ENCODE measurements around the gene CYP3A4.
"Not testable (repeated sequence)": the region's sequence is repeated elsewhere in the genome, so short reads cannot be mapped to it uniquely, and the experiment has no call there.

The CYP3A4 gene

GRCh38 chr7:99766484-99767099 lies 17.4 kb downstream of the CYP3A4 start:
- Histone ChIP-seq H3K4me3 (ENCODE audit: insufficient read depth, low read depth, low read length, poor library complexity, severe bottlenecking) (no peak overlapping the region), H3K27me3 (replicated peaks; ENCODE audit: control insufficient read depth, insufficient read depth, low read length, poor library complexity, severe bottlenecking) (no peaks in the 10 kb centered on the region), H3K27ac (ENCODE audit: insufficient read depth, low read length, poor library complexity, severe bottlenecking) (no peak overlapping the region), H3K36me3 (ENCODE audit: control insufficient read depth, insufficient read depth, low read length) (no peaks in the 10 kb centered on the region), H3K9me3 (ENCODE audit: control insufficient read depth, low read length) (no peaks in the 10 kb centered on the region), H3K4me1 (ENCODE audit: control insufficient read depth, insufficient read depth, low read length, poor library complexity, severe bottlenecking) (no peaks in the 10 kb centered on the region)
- no peak for DNase-seq

- Histone ChIP-seq H3K27ac (ENCODE audit: insufficient read depth, low read length, poor library complexity, severe bottlenecking) (no peak overlapping the region), H3K36me3 (ENCODE audit: control insufficient read depth, insufficient read depth, low read length) (no peaks in the 10 kb centered on the region), H3K4me1 (ENCODE audit: control insufficient read depth, insufficient read depth, low read length, poor library complexity, severe bottlenecking) (no peaks in the 10 kb centered on the region), H3K4me3 (ENCODE audit: insufficient read depth, low read depth, low read length, poor library complexity, severe bottlenecking) (no peak overlapping the region), H3K27me3 (replicated peaks; ENCODE audit: control insufficient read depth, insufficient read depth, low read length, poor library complexity, severe bottlenecking) (no peaks in the 10 kb centered on the region), H3K9me3 (ENCODE audit: control insufficient read depth, low read length) (no peaks in the 10 kb centered on the region)
- no peak for DNase-seq
Measured at GRCh38 chr7:99764478-99764877, 19.5 kb downstream of the CYP3A4 start.

GRCh38 chr7:99762680-99763327 lies 21.2 kb downstream of the CYP3A4 start:
- H3K4me3 ChIP-seq (ENCODE audit: insufficient read depth, low read depth, low read length, poor library complexity, severe bottlenecking) = no peak overlapping the region
- no peaks in the 10 kb centered on the region for H3K36me3 ChIP-seq (ENCODE audit: control insufficient read depth, insufficient read depth, low read length)
- no peaks in the 10 kb centered on the region for H3K9me3 ChIP-seq (ENCODE audit: control insufficient read depth, low read length)
- no peaks in the 10 kb centered on the region for H3K4me1 ChIP-seq (ENCODE audit: control insufficient read depth, insufficient read depth, low read length, poor library complexity, severe bottlenecking)
- H3K27me3 ChIP-seq (replicated peaks; ENCODE audit: control insufficient read depth, insufficient read depth, low read length, poor library complexity, severe bottlenecking) = no peaks in the 10 kb centered on the region
- no peak overlapping the region for H3K27ac ChIP-seq (ENCODE audit: insufficient read depth, low read length, poor library complexity, severe bottlenecking)
- no peak for DNase-seq

- H3K9me3 ChIP-seq (ENCODE audit: control insufficient read depth, low read length) = no peaks in the 10 kb centered on the region
- no peaks in the 10 kb centered on the region for H3K4me1 ChIP-seq (ENCODE audit: control insufficient read depth, insufficient read depth, low read length, poor library complexity, severe bottlenecking)
- no peaks in the 10 kb centered on the region for H3K27me3 ChIP-seq (replicated peaks; ENCODE audit: control insufficient read depth, insufficient read depth, low read length, poor library complexity, severe bottlenecking)
- H3K36me3 ChIP-seq (ENCODE audit: control insufficient read depth, insufficient read depth, low read length) = no peaks in the 10 kb centered on the region
- no peak for DNase-seq
- no peak overlapping the region for H3K4me3 ChIP-seq (ENCODE audit: insufficient read depth, low read depth, low read length, poor library complexity, severe bottlenecking)
- no peak overlapping the region for H3K27ac ChIP-seq (ENCODE audit: insufficient read depth, low read length, poor library complexity, severe bottlenecking)
Measured at GRCh38 chr7:99755085-99755484, 28.9 kb downstream of the CYP3A4 start.

GRCh38 chr7:99752356-99752755 lies 31.6 kb downstream of the CYP3A4 start:
- H3K4me1 ChIP-seq (ENCODE audit: control insufficient read depth, insufficient read depth, low read length, poor library complexity, severe bottlenecking) = no peaks in the 10 kb centered on the region
- no peaks in the 10 kb centered on the region for H3K9me3 ChIP-seq (ENCODE audit: control insufficient read depth, low read length)
- no peak overlapping the region for H3K27ac ChIP-seq (ENCODE audit: insufficient read depth, low read length, poor library complexity, severe bottlenecking)
- no peak for DNase-seq
- no peaks in the 10 kb centered on the region for H3K27me3 ChIP-seq (replicated peaks; ENCODE audit: control insufficient read depth, insufficient read depth, low read length, poor library complexity, severe bottlenecking)
- no peak overlapping the region for H3K4me3 ChIP-seq (ENCODE audit: insufficient read depth, low read depth, low read length, poor library complexity, severe bottlenecking)
- no peaks in the 10 kb centered on the region for H3K36me3 ChIP-seq (ENCODE audit: control insufficient read depth, insufficient read depth, low read length)

GRCh38 chr7:99751322-99752052 lies 32.5 kb downstream of the CYP3A4 start:
- not testable (repeated sequence) for H3K27ac ChIP-seq (ENCODE audit: insufficient read depth, low read length, poor library complexity, severe bottlenecking); H3K27me3 ChIP-seq (replicated peaks; ENCODE audit: control insufficient read depth, insufficient read depth, low read length, poor library complexity, severe bottlenecking); H3K4me3 ChIP-seq (ENCODE audit: insufficient read depth, low read depth, low read length, poor library complexity, severe bottlenecking); H3K4me1 ChIP-seq (ENCODE audit: control insufficient read depth, insufficient read depth, low read length, poor library complexity, severe bottlenecking); H3K36me3 ChIP-seq (ENCODE audit: control insufficient read depth, insufficient read depth, low read length); H3K9me3 ChIP-seq (ENCODE audit: control insufficient read depth, low read length); DNase-seq

- no peak for DNase-seq
- no peaks in the 10 kb centered on the region for H3K36me3 ChIP-seq (ENCODE audit: control insufficient read depth, insufficient read depth, low read length)
- H3K27me3 ChIP-seq (replicated peaks; ENCODE audit: control insufficient read depth, insufficient read depth, low read length, poor library complexity, severe bottlenecking) = no peaks in the 10 kb centered on the region
- H3K4me1 ChIP-seq (ENCODE audit: control insufficient read depth, insufficient read depth, low read length, poor library complexity, severe bottlenecking) = no peaks in the 10 kb centered on the region
- H3K4me3 ChIP-seq (ENCODE audit: insufficient read depth, low read depth, low read length, poor library complexity, severe bottlenecking) = no peak overlapping the region
- H3K9me3 ChIP-seq (ENCODE audit: control insufficient read depth, low read length) = no peaks in the 10 kb centered on the region
- H3K27ac ChIP-seq (ENCODE audit: insufficient read depth, low read length, poor library complexity, severe bottlenecking) = no peak overlapping the region
Measured at GRCh38 chr7:99748846-99749579, 35.0 kb downstream of the CYP3A4 start.

GRCh38 chr7:99746915-99747314 lies 37.1 kb downstream of the CYP3A4 start:
- not testable (repeated sequence) for H3K9me3 ChIP-seq (ENCODE audit: control insufficient read depth, low read length); H3K27me3 ChIP-seq (replicated peaks; ENCODE audit: control insufficient read depth, insufficient read depth, low read length, poor library complexity, severe bottlenecking); DNase-seq; H3K4me1 ChIP-seq (ENCODE audit: control insufficient read depth, insufficient read depth, low read length, poor library complexity, severe bottlenecking); H3K27ac ChIP-seq (ENCODE audit: insufficient read depth, low read length, poor library complexity, severe bottlenecking); H3K36me3 ChIP-seq (ENCODE audit: control insufficient read depth, insufficient read depth, low read length); H3K4me3 ChIP-seq (ENCODE audit: insufficient read depth, low read depth, low read length, poor library complexity, severe bottlenecking)

- H3K9me3 ChIP-seq (ENCODE audit: control insufficient read depth, low read length); H3K27ac ChIP-seq (ENCODE audit: insufficient read depth, low read length, poor library complexity, severe bottlenecking); H3K36me3 ChIP-seq (ENCODE audit: control insufficient read depth, insufficient read depth, low read length); DNase-seq; H3K27me3 ChIP-seq (replicated peaks; ENCODE audit: control insufficient read depth, insufficient read depth, low read length, poor library complexity, severe bottlenecking); H3K4me3 ChIP-seq (ENCODE audit: insufficient read depth, low read depth, low read length, poor library complexity, severe bottlenecking); H3K4me1 ChIP-seq (ENCODE audit: control insufficient read depth, insufficient read depth, low read length, poor library complexity, severe bottlenecking): not testable (repeated sequence)
Measured at GRCh38 chr7:99745395-99745794, 38.6 kb downstream of the CYP3A4 start.

Measured in effector memory CD4-positive, alpha-beta T cell (primary cell).